GM13976 (cell line): Measurements from ENCODE around the gene RNF208.

Experiments
- DNase-seq: peaks from one replicate; pipeline ENCODE4 v3.0.0; 2012; ENCODE audit warnings: low spot score
- in situ Hi-C: fragments of 300-500 bp; cut with MboI; formaldehyde crosslinking; loops from one replicate; pipeline ENCODE4 v1.12.0; 2022; ENCODE audit warnings: low sequenced_read_pairs, mixed read lengths, inconsistent platforms; ENCODE audit not compliant: unreplicated experiment
- TF ChIP-seq, protein P1 (sequence below): IDR thresholded peaks from 2 replicates; pipeline ENCODE4 v1.5.1; 2012; ENCODE audit warnings: borderline replicate concordance, mild to moderate bottlenecking; ENCODE audit not compliant: insufficient read depth; ENCODE audit errors: extremely low read depth, missing control alignments, control extremely low read depth

Gene RNF208

DNA sequence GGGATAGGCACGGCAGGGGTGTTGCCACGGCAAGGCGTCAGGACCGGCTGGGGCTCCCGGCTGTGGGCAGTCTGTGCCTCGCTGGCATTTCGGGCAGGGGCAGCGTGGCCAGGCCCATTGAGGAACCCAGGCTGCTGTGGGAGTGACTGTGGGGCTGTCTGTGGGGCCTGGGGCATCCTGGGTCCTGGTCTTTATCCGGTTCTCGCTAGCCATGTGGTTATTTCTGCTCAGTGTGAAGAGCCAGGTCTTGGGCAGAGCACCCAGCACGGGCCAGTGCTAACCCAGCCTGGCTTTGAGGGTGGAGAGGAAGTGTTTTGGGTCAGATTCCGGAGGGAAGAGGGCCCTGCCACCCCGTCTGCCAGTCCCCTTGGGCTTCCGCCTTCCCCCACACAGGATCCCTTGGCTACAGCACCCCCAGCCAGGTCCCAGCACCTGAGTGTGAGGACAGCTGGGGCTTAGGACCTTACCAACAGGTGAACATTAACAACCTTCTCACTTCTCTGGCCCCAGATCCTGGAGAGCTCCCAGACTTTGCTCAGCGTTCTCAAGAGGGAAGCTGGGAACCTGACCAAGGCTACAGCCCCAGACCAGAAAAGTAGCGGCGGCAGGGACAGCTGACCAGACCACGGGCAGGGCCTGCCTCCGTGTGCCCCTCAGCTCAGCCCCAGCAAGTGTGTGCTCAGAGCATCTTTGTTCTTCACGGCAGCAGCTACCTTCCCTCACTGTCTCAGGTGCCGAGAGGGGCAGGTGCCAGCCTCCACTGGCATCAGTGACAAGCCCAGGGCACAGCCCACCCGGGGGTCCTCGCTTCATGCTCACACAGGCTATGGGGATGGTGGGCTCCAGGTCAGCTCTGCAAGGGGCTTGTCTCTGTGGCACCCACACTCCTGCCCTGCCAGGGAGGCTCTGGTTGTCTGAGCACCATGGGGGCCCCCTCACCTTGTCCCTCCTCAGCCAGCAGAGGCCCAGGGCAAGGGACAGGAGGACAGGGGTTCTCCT is 32.4 kb downstream of the RNF208 start:
- TF ChIP-seq, protein P1, sequence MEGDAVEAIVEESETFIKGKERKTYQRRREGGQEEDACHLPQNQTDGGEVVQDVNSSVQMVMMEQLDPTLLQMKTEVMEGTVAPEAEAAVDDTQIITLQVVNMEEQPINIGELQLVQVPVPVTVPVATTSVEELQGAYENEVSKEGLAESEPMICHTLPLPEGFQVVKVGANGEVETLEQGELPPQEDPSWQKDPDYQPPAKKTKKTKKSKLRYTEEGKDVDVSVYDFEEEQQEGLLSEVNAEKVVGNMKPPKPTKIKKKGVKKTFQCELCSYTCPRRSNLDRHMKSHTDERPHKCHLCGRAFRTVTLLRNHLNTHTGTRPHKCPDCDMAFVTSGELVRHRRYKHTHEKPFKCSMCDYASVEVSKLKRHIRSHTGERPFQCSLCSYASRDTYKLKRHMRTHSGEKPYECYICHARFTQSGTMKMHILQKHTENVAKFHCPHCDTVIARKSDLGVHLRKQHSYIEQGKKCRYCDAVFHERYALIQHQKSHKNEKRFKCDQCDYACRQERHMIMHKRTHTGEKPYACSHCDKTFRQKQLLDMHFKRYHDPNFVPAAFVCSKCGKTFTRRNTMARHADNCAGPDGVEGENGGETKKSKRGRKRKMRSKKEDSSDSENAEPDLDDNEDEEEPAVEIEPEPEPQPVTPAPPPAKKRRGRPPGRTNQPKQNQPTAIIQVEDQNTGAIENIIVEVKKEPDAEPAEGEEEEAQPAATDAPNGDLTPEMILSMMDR: no peak
- in situ Hi-C loops: no loop called here
- no peak for DNase-seq

DNA sequence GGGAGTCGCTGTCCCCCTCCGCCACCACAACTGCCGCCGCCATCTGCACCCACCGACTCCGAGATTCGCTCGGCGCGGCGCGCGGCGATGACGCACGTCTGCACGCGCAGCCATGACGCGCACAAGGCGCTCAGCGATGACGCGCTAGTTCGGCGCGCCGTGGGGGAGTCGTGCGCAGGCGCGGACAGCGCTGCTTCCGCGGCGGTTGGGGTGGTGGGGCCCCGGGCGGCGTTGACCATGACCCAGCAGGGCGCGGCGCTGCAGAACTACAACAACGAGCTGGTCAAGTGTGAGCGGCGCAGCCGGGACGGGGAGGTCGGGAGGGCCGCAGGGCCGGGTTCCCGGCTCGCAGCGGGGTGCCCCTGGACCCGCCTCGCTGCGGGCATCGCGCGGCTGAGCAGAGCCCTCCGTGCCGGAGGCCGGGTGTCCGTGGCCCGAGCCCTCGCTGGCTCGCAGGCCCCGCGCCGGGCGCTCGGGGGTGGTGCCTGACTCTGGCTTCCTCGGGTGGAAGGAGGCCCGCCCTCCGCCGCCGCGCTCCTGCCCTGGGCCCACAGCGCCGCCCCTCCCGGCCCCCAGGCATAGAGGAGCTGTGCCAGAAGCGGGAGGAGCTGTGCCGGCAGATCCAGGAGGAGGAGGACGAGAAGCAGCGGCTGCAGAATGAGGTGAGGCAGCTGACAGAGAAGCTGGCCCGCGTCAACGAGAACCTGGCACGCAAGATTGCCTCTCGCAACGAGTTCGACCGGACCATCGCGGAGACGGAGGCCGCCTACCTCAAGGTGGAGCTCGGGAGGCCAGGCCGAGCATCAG is 33.3 kb downstream of the RNF208 start, which contains the start of the genes ANAPC2 and SSNA1:
ANAPC2 (minus strand) TSS at position 71 of the 807 bp plus-strand sequence; CDS start at position 43, 28 bp downstream.
SSNA1 (plus strand) TSS at position 187 of the 807 bp plus-strand sequence; CDS start at position 238, 51 bp downstream.
- DNase-seq: peak; percentile 98
- in situ Hi-C loops: no loop called here
- TF ChIP-seq, protein P1: peak; percentile 48

DNA sequence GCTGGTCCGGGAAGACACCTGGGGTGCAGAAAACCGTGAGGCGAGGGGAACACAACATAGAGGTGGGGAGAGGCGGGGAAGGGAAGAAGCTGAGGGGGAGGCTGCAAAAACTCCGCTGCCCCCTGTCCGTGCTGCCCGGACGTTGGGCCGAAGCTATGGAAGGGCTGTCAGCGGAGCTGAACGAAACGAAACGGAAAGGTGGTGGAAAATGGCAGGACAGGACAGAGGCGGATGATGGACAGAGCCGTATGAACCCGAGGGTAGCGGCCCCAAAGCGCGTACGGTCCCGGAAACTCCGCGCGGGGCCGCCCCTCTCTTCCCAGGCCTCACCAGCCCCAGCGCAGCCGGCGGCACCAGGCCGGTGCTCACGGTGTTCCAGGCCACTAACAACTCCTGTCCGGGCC is 34.0 kb downstream of the RNF208 start:
- in situ Hi-C loops: no loop called here
- no peak for DNase-seq
- TF ChIP-seq, protein P1: no peak

DNA sequence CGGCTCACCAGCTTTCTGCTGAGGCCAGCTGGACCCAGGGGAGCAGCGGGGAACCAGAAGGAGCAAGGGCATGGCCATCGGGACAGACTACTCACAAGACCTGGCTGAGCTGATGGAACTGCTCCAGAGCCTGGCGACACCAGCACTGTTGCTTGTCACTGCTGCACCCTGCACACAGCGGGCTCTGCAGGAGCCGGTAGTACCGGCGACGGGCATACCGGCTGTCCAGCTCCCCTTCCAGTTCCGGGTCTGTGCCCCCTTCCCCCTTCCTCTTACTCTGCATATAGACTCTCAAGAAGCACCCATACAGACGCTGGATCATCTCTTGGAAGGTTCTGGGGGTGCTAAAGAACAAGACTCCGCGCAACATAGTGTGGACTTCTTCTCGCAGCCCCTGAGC is 34.7 kb downstream of the RNF208 start:
- TF ChIP-seq, protein P1: no peak

DNA sequence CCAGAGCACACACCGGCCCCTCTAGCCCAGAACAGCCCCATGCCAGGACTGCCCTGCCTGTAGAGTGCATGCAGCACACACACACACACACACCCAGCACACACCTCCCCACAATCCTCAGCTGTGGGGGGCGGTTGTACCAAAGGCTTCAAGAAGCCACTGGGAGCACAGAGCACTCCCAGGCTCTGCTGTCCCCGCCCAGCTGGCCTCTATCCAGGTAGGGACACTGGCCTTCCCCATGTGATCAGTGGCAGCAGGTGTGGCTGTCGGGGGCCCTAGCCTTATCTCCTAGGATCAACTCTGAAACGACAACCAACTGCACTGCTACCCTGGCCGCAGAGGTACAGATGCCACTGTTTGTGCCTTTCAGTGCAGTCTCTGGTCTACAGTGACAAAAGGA is 35.7 kb downstream of the RNF208 start:
- no peak for DNase-seq
- in situ Hi-C loops: no loop called here
- TF ChIP-seq, protein P1: no peak

More for the DNA sequence above, 34.7 kb downstream of the RNF208 start:
- DNase-seq: no peak
- in situ Hi-C loops: no loop called here

DNA sequence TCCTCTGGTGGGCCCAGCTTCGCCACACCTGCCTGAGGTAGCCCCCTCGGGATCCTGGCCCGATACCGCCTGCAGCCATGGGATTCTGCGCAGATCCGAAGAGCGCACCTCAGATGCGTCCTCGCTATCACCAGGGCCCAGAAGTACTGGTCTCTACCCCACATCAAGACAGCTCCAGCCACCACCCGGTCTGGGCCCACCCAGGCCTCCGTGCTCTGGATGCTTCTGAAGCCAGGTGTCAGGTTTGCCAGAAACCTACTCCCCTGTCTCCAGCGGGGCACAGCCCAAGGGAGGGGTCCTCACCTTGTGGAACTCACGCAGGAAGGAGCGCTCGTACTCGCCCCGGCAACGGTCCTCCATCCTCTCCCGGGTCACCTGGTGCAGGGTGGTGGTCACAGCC is 36.1 kb downstream of the RNF208 start:
- in situ Hi-C loops: no loop called here
- TF ChIP-seq, protein P1: no peak

More for the DNA sequence above, 36.1 kb downstream of the RNF208 start:
- no peak for DNase-seq
